Esophagus (tissue), 2 donors: ENCODE measurements around the gene GMPPA. TPM values are rescaled to one million over a fixed set of nuclear protein-coding genes. Genes with fewer than 3 reads are reported as not detected.

ENCODE experiments used
- H3K27ac ChIP-seq, 2 donors: one replicate each; pipeline ENCODE4 v1.5.1; 2013; ENCODE audit warnings: low read depth in 2 of 2, mild to moderate bottlenecking in 2 of 2, inconsistent platforms in 1 of 2, low read length in 1 of 2, moderate library complexity in 1 of 2
- H3K27me3 ChIP-seq, 2 donors: one replicate each; pipeline ENCODE4 v1.6.1; 2013; ENCODE audit warnings: low read length in 2 of 2, control low read depth in 1 of 2, mild to moderate bottlenecking in 1 of 2; ENCODE audit not compliant: insufficient read depth in 2 of 2, control insufficient read depth in 1 of 2
- H3K36me3 ChIP-seq, 2 donors: one replicate each; pipeline ENCODE4 v1.6.1; 2013; ENCODE audit warnings: low read length in 1 of 2; ENCODE audit not compliant: control insufficient read depth in 2 of 2, insufficient read depth in 2 of 2
- H3K4me1 ChIP-seq, 2 donors: one replicate each; pipeline ENCODE4 v1.6.1; 2013; ENCODE audit warnings: low read length in 1 of 2; ENCODE audit not compliant: control insufficient read depth in 2 of 2, insufficient read depth in 2 of 2
- H3K4me3 ChIP-seq, 2 donors: one replicate each; pipeline ENCODE4 v1.5.1; 2013; ENCODE audit warnings: low read length in 2 of 2, mild to moderate bottlenecking in 2 of 2, low read depth in 1 of 2, moderate library complexity in 1 of 2
- H3K9me3 ChIP-seq, 2 donors: one replicate each; pipeline ENCODE4 v1.6.1; 2013; ENCODE audit warnings: mild to moderate bottlenecking in 2 of 2, low read depth in 1 of 2, low read length in 1 of 2, moderate library complexity in 1 of 2; ENCODE audit not compliant: control insufficient read depth in 2 of 2, insufficient read depth in 1 of 2
- WGBS, 2 donors: extraction: QIAGEN DNeasy Blood & Tissue Kit; methylation state at CpG; one replicate each; pipeline ENCODE4 v1.1.7; 2013; 5-methylcytosine and 5-hydroxymethylcytosine counted together
- polyA plus RNA-seq, 2 donors: library from polyadenylated mRNA; stranded (reverse); fragments of 200-250 nt; gene quantifications; one replicate each; pipeline ENCODE4 v1.2.3, GENCODE V29; 2013
- donor health status: healthy with polysubstance abuse.
- donor health status: Bipolar disorder and iron deficiency.

GMPPA gene
- polyA plus RNA-seq, 2 donors: 18.4 to 25.5 TPM

DNA sequence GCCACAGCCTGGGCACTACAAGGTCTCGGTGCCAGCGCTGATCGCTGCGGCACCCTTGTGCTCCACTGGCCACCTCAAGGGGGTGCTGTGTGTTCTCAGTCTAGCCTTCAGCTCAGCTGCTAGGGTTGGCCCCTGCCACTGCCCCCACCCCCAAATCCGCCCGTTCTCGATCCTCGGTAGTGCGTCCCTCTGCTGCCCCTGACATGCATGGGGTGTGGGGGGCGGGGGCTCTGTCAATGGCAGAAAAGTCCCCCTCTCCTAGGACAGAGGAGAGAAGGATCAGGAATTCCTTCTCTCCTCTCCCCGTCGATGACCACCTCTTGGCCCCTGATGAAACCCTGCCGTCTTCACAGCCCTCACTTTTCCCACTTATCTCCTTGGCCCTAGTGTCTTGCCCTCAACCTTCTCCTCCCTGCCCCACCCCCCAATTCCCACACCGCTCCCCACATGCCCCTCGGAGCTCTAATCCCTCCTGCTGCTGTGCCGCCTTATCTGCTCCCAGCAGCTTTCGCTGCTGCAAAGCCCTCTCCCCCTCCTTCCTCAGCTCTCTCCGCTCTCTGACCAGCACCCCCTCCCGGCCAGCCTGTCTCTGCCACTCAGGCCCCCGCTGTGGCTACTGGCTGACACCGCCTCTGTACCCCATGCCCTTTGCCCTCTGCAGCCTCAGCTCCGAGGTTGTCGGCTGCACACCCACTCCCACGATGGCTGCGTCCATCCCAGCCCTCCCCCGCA is 11.3 kb downstream of the GMPPA start:
- H3K27me3 ChIP-seq: peaks cover 0 to 22% of the 10 kb centered on the region in 2 donors
- H3K27ac ChIP-seq: no peak overlapping the region
- H3K36me3 ChIP-seq: peaks cover 0 to 14% of the 10 kb centered on the region in 2 donors
- H3K4me3 ChIP-seq: no peak overlapping the region
- no peaks in the 10 kb centered on the region for H3K9me3 ChIP-seq
- 1 to 2% methylated on average over 26 of the region's 26 CpGs for WGBS, 2 donors
- peaks cover 0 to 8% of the 10 kb centered on the region in 2 donors for H3K4me1 ChIP-seq

DNA sequence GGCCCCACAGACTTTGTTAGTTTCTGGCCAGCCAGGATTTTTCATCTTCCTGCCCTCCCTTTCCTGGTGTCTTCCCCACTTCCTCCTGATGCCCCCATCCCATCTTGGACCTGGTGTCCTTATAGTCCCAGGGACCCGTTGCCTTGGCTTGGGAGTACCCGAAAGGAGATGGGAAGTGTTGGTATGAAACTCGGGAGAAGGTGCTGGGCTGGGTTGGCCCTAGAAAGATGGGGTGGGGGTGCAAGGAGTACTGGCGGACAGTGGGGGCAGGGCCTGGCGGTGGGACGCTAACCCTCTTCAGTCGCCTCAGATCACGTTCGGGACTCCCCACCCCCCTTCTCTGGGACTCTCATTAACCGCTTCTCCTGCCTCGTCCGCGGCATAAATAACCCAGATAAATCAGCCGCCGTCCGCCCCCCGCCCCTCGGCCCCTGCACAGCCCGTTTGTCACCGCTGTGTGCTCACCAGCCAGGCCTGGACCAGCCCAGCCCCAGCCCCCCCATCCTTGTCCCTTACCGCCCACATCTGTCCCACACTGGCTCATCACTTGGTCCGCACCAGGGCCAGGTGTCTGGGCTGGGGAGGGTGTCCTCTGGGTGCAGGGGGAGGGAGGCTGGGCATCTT is 11.9 kb downstream of the GMPPA start:
- H3K27ac ChIP-seq: no peak overlapping the region
- 27 to 29% methylated on average over 22 of the region's 22 CpGs for WGBS, 2 donors
- H3K4me3 ChIP-seq: no peak overlapping the region
- peaks cover 0 to 22% of the 10 kb centered on the region in 2 donors for H3K27me3 ChIP-seq
- peaks cover 0 to 11% of the 10 kb centered on the region in 2 donors for H3K36me3 ChIP-seq
- H3K9me3 ChIP-seq: no peaks in the 10 kb centered on the region
- peaks cover 0 to 8% of the 10 kb centered on the region in 2 donors for H3K4me1 ChIP-seq

DNA sequence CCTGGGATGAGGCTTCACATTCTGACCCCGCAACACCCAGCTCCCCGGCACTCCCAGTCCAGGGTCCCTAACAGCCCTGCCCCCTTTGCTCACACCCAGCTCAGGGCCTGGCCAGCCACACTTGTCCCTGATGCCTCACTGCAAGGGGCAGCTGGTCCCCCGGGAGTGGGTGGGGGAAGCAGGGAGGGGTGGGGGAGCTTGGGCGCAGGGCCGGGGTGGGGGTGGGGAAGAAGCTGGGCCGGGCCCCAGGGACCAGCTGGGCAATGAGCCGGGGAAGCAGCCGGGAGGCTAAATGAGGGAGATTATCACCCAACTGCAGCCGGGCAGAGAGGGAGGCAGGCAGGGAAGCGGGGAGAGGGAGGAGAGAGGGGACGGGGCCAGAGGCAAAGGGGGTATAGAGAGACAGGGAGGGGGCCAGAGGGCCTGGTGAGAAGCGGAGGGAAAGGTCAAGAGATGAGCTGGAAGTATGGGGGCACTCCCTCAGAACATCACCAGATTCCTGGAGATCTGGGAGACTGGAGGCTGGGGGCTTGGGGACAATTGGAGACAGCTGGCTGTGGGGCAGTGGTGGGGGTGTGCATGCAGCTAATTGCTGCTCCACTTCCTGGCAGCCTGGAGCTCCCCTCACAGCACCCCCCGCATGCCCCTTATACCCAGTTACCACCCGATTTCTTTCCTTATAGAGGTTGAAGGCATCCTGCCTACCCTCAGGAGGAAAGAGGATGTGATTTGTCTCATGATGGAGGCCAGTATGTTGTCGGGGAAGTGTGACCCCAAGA is 13.0 kb downstream of the GMPPA start:
- 32 to 33% methylated on average over 15 of the region's 15 CpGs for WGBS, 2 donors
- H3K9me3 ChIP-seq: no peaks in the 10 kb centered on the region
- peaks cover 0 to 22% of the 10 kb centered on the region in 2 donors for H3K27me3 ChIP-seq
- peaks cover 0 to 8% of the 10 kb centered on the region in 2 donors for H3K4me1 ChIP-seq
- H3K36me3 ChIP-seq: peaks cover 0 to under 1% of the 10 kb centered on the region in 2 donors
- H3K4me3 ChIP-seq: no peak overlapping the region
- no peak overlapping the region for H3K27ac ChIP-seq

DNA sequence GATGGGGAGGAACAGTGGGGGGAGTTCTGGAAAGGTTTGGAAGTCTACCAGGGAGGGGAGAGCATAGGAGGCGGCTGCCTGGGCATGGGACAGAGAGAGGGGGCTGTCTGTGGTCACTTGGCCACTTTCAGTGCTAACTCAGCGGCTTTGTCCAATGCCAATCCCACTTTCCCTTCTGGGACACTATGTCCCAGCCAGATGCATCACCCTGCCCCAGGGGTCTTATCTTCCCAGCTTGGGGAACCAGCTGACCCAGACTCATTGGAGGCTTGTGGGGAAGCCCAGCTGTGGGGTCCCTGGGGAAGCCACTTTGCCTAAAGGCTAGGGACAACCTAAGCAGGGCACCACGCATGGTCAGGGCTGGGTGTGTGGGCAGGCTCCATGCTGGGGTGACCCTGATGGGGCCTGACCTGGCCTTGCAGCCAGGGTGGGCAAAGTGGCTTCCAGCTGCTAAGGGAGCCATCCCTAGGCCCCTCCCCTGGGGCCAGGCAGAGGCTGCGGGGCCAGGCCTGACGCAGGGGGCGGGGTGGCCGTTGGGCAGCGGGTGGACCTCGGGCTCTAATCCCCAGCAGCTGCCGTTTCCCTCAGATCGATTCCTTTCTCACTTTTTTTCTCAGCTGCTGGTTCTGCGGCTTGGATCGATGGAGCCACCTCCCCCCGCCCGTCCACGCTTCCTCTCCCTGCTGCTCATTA is 14.0 kb downstream of the GMPPA start:
- Histone ChIP-seq H3K27me3 (peaks cover 0 to 22% of the 10 kb centered on the region in 2 donors), H3K4me1 (peaks cover 0 to 8% of the 10 kb centered on the region in 2 donors), H3K4me3 (no peak overlapping the region), H3K9me3 (no peaks in the 10 kb centered on the region), H3K27ac (no peak overlapping the region), H3K36me3 (no peaks in the 10 kb centered on the region)
- WGBS, 2 donors: 16 to 25% methylated on average over 16 of the region's 16 CpGs

DNA sequence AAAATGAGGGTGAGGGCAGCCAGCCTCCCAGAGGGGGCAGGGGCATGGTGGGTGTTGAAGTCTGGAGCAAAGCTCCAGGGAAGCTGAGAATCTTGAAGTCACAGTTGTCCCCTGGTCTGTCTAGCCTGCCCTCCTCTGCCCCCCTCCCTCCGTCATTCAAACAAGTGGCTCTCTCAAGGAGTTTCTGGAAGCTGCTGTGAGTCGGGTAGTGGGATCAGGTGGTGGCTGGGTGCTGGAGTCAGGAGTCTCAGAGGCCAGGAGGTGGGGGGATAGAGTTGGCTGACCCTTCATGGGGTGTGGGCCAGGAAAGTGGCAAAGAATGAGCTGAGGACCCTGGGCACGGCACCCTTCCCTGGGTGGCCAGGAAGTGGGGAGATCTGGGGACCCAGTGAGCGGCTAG is 15.1 kb downstream of the GMPPA start:
- Histone ChIP-seq H3K27me3 (peaks cover 0 to 22% of the 10 kb centered on the region in 2 donors), H3K4me1 (peaks cover 0 to 8% of the 10 kb centered on the region in 2 donors), H3K36me3 (no peaks in the 10 kb centered on the region), H3K9me3 (no peaks in the 10 kb centered on the region), H3K4me3 (no peak overlapping the region), H3K27ac (no peak overlapping the region)
- WGBS, 2 donors: 13 to 21% methylated on average over 4 of the region's 4 CpGs

DNA sequence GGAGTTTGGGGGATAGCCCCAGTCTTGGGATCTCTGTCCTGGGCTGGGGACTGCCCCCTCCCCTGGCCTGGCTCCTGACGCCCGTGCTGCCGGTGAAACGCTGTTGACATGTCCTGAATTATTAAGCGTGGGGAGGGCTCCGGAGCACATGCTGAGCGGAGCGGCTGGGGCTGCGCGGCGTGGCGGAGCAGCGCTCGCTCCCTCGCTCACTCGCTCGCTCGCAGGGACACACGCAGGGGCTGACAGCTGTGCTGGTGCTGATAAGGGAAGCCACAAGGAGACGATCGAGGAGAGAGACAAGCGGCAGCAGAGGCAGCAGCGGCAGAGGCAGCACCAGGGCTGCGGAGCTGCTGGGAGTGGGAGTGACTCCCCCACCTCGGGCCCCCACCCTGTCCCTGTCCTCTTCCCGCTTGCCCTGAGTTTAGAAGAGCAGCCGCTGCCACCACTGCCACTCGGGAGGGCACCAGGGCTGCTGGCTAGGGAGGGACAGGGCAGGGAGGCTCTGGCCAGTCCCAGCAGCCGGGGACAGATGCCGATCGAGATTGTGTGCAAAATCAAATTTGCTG is 15.6 kb downstream of the GMPPA start, which contains the start of gene ASIC4:
Gene ASIC4, plus strand, starts transcription at position 287 of the 566 bp plus-strand sequence. Its CDS starts 243 bp downstream, at position 530.
- H3K4me3 ChIP-seq: no peak within 1 kb of the TSS
- H3K36me3 ChIP-seq: no peaks in the 10 kb centered on the region
- H3K27me3 ChIP-seq: peaks cover 0 to 22% of the 10 kb centered on the region in 2 donors
- H3K4me1 ChIP-seq: peaks cover 0 to 8% of the 10 kb centered on the region in 2 donors
- 8 to 9% methylated on average over 26 to 31 of the region's 31 CpGs for WGBS, 2 donors
- H3K27ac ChIP-seq: no peak within 1 kb of the TSS
- H3K9me3 ChIP-seq: no peaks in the 10 kb centered on the region

DNA sequence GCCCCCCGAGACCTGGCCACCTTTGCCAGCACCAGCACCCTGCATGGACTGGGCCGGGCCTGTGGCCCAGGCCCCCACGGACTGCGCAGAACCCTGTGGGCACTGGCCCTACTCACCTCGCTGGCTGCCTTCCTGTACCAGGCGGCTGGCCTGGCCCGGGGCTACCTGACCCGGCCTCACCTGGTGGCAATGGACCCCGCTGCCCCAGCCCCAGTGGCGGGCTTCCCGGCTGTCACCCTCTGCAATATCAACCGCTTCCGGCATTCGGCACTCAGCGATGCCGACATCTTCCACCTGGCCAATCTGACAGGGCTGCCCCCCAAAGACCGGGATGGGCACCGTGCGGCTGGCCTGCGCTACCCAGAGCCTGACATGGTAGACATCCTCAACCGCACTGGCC is 16.1 kb downstream of the GMPPA start:
- Histone ChIP-seq H3K36me3 (no peaks in the 10 kb centered on the region), H3K4me1 (peaks cover 0 to 4% of the 10 kb centered on the region in 2 donors), H3K4me3 (no peak overlapping the region), H3K27me3 (peaks cover 0 to 22% of the 10 kb centered on the region in 2 donors), H3K27ac (no peak overlapping the region), H3K9me3 (no peaks in the 10 kb centered on the region)
- WGBS, 2 donors: 81 to 84% methylated on average over 16 to 21 of the region's 21 CpGs

DNA sequence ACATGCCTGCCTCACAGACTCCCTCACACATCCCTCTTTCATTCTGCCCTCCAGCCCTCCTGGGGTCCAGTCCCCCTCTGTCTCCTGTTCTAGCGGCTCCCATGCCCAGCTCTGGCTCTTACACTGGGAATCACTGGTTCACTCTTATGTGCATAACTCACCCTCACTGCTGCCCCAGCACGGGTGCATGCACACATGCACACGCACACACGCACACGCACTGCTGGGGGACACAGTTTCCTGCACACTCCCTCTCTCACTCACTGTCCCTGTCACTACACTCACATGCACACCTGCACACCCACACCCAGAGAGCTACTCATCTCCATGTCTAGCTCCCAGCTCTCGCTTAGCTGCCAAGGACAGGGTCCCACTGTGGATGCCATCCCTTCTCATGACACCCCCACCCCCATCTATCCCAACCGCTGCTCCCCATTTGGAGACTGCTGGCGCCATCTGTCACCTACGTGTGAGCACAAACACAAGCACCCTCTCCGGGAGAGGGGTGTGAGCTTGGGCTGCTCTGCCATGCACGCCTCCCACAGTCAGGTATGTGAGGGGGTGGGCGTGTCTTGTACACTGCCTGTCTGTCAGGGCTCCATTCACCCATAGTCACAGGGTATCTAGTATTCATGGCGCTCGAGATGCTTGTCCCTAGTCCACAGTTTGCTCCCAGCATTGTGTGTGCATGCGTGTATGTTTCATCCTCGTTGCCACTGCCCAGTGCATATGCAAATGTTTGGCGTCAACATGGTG is 17.4 kb downstream of the GMPPA start:
- H3K27ac ChIP-seq: no peak overlapping the region
- peaks cover 0 to 16% of the 10 kb centered on the region in 2 donors for H3K27me3 ChIP-seq
- H3K4me1 ChIP-seq: no peaks in the 10 kb centered on the region
- H3K9me3 ChIP-seq: no peaks in the 10 kb centered on the region
- no peak overlapping the region for H3K4me3 ChIP-seq
- WGBS, 2 donors: 56% methylated on average over 17 of the region's 17 CpGs
- H3K36me3 ChIP-seq: no peaks in the 10 kb centered on the region
